Measurements from ENCODE around the gene KCNT2. TPM values are rescaled to one million over a fixed set of nuclear protein-coding genes. Genes with fewer than 3 reads are reported as not detected.

Gene KCNT2
- total RNA-seq, 1 donor from 2014 or later, result 29.8 TPM

- Histone ChIP-seq H4K20me1 (ENCODE audit: low read depth) (no peaks in the 10 kb centered on the region), H3K4me3 (no peak overlapping the region), H3K27ac (no peak overlapping the region), H3K4me1 (no peaks in the 10 kb centered on the region), H3K79me2 (ENCODE audit: low read depth) (no peaks in the 10 kb centered on the region), H3K9ac (no peak overlapping the region), H3F3A (ENCODE audit: low read depth) (no peaks in the 10 kb centered on the region), H2AFZ (replicated peaks) (no peak overlapping the region), H3K36me3 (no peaks in the 10 kb centered on the region), H3K4me2 (no peak overlapping the region), H3K27me3 (no peaks in the 10 kb centered on the region), H3K9me3 (ENCODE audit: low read depth) (no peaks in the 10 kb centered on the region)
- Mint-ChIP-seq H3K4me3 (no peak overlapping the region), H3K27me3 (ENCODE audit: insufficient read depth, low read depth) (no peaks in the 10 kb centered on the region), H3K4me1 (no peaks in the 10 kb centered on the region), H3K9me3 (no peaks in the 10 kb centered on the region), H3K36me3 (no peaks in the 10 kb centered on the region), H3K27ac (no peak overlapping the region)
- no peak for TF ChIP-seq CTCF (IDR thresholded peaks at IDR 0.05)
- TF ChIP-seq EZH2phosphoT487 (IDR thresholded peaks at IDR 0.05), result no peak
- TF ChIP-seq EZH2 (IDR thresholded peaks at IDR 0.05), result no peak
- DNase-seq (ENCODE audit: low spot score), result no peak
Observed at GRCh38 chr1:196196486-196196885, 411.8 kb downstream of the KCNT2 start.

GRCh38 chr1:196193896-196194559, 414.2 kb downstream of the KCNT2 start:
- TF ChIP-seq EZH2 (IDR thresholded peaks at IDR 0.05) (no peak), EZH2phosphoT487 (IDR thresholded peaks at IDR 0.05) (no peak), CTCF (IDR thresholded peaks at IDR 0.05) (no peak)
- H3K4me1 Mint-ChIP-seq, result no peaks in the 10 kb centered on the region
- no peak overlapping the region for H3K4me3 Mint-ChIP-seq
- H3K9me3 Mint-ChIP-seq, result peaks cover 9% of the 10 kb centered on the region
- Histone ChIP-seq H4K20me1 (ENCODE audit: low read depth) (no peaks in the 10 kb centered on the region), H3F3A (ENCODE audit: low read depth) (no peaks in the 10 kb centered on the region), H3K9ac (no peak overlapping the region), H3K4me1 (no peaks in the 10 kb centered on the region), H3K79me2 (ENCODE audit: low read depth) (no peaks in the 10 kb centered on the region), H2AFZ (replicated peaks) (no peak overlapping the region), H3K4me3 (no peak overlapping the region), H3K27ac (no peak overlapping the region), H3K27me3 (no peaks in the 10 kb centered on the region), H3K9me3 (ENCODE audit: low read depth) (no peaks in the 10 kb centered on the region), H3K4me2 (no peak overlapping the region), H3K36me3 (no peaks in the 10 kb centered on the region)
- H3K27me3 Mint-ChIP-seq (ENCODE audit: insufficient read depth, low read depth), result no peaks in the 10 kb centered on the region
- H3K36me3 Mint-ChIP-seq, result no peaks in the 10 kb centered on the region
- no peak overlapping the region for H3K27ac Mint-ChIP-seq
- DNase-seq (ENCODE audit: low spot score), result no peak

GRCh38 chr1:196183941-196184340, 424.3 kb downstream of the KCNT2 start:
- no peak for DNase-seq (ENCODE audit: low spot score)
- no peak overlapping the region for H3K9ac ChIP-seq
- H3K4me1 ChIP-seq, result no peaks in the 10 kb centered on the region
- peaks cover 3% of the 10 kb centered on the region for H3K9me3 Mint-ChIP-seq
- H3K27me3 ChIP-seq, result no peaks in the 10 kb centered on the region
- no peak overlapping the region for H3K27ac Mint-ChIP-seq
- H3K4me2 ChIP-seq, result no peak overlapping the region
- no peaks in the 10 kb centered on the region for H3K79me2 ChIP-seq (ENCODE audit: low read depth)
- H3K27me3 Mint-ChIP-seq (ENCODE audit: insufficient read depth, low read depth), result no peaks in the 10 kb centered on the region
- TF ChIP-seq EZH2 (IDR thresholded peaks at IDR 0.05) (no peak), EZH2phosphoT487 (IDR thresholded peaks at IDR 0.05) (no peak), CTCF (IDR thresholded peaks at IDR 0.05) (no peak)
- no peaks in the 10 kb centered on the region for H3F3A ChIP-seq (ENCODE audit: low read depth)
- H2AFZ ChIP-seq (replicated peaks), result no peak overlapping the region
- no peaks in the 10 kb centered on the region for H4K20me1 ChIP-seq (ENCODE audit: low read depth)
- H3K9me3 ChIP-seq (ENCODE audit: low read depth), result no peaks in the 10 kb centered on the region
- no peaks in the 10 kb centered on the region for H3K36me3 Mint-ChIP-seq
- no peak overlapping the region for H3K4me3 ChIP-seq
- H3K27ac ChIP-seq, result no peak overlapping the region
- no peak overlapping the region for H3K4me3 Mint-ChIP-seq
- no peaks in the 10 kb centered on the region for H3K36me3 ChIP-seq
- H3K4me1 Mint-ChIP-seq, result no peaks in the 10 kb centered on the region

Data from neural progenitor cell (in vitro differentiated cells).